ENCODE data around the gene SCAP. TPM values are rescaled to one million over a fixed set of nuclear protein-coding genes. Genes with fewer than 3 reads are reported as not detected.
"Not testable (repeated sequence)": the region's sequence is repeated elsewhere in the genome, so short reads cannot be mapped to it uniquely, and the experiment has no call there.

Gene SCAP
- total RNA-seq, 1 experiment from 2014 or later: 24.7 TPM

DNA sequence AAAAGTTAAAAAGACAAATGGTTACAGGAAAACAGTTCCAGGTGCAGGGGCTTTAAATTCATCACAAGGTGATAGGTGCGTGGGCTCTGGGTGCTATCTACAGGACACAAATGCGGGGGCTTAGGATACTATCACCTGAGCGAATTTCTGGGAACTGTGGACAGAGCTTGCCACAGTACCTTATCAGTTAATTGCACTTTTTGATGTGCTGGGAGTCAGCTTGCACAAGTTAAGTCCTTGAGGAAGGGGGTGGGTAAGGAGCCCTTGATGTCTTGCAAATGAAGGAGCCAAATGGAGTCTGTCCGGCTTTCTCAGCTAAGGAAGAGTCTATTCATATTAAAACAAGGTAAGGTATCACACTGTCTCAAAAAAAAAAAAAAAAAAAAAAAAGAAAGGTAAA lies 6.0 kb upstream of the SCAP start:
- not testable (repeated sequence) for DNase-seq (ENCODE audit: low spot score)

GRCh38 chr3:47480267-47480666 lies 4.5 kb upstream of the SCAP start:
- not testable (repeated sequence) for DNase-seq (ENCODE audit: low spot score)

DNA sequence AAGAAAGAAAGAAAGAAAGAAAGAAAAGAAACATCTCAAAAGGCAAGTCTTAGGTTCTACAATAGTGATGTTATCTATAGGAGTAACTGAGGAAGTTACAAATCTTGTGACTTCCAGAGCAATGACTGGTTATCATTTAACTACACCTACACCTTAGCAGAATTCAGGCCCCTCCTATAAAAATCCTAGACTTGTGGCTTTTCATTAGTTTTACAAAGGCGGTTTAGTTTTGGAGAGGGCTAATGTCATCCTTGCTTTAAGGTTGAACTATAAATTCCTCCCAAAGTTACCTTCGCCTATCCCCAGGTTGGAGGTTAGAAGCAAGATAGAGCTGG lies 4.1 kb upstream of the SCAP start:
- no peak for DNase-seq (ENCODE audit: low spot score)

- no peak for DNase-seq (ENCODE audit: low spot score)
These were observed 2.3 kb upstream of the SCAP start for GRCh38 chr3:47478022-47478421.

- no peak for DNase-seq (ENCODE audit: low spot score)
These were observed 981 bp upstream of the SCAP start for GRCh38 chr3:47476644-47477199.

- DNase-seq (ENCODE audit: low spot score): no peak
These were observed 537 bp upstream of the SCAP start for GRCh38 chr3:47476330-47476626.

DNA sequence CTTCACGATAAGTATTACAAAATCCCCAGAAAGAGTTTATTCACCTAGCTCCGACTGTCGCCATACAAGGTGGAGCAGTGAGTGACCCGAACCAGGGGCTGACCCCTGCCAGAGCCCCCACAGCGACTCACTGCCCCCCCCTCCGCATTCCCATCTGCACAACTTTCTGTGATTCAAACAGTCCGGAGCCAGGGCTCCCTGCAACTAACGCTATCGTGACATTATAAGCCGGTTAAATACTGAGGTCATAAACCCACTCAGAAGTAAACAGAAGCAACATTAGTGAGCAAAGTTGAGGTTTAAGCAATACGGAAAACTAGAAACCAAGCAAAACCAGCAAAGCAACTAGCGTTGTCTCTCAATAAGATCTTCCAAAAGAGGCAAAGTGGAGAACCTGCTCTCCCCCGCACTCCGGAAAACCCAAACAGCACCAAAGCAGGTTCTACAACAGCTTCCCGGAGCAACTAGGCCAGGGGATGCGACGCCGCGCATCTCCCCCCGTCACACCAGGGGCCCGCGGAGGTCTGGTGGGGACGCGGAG lies 642 bp downstream of the SCAP start:
- no peak for DNase-seq (ENCODE audit: low spot score)

GRCh38 chr3:47473391-47473790 lies 2.4 kb downstream of the SCAP start:
- DNase-seq (ENCODE audit: low spot score): no peak

GRCh38 chr3:47469616-47470015 lies 6.1 kb downstream of the SCAP start:
- no peak for DNase-seq (ENCODE audit: low spot score)

DNA sequence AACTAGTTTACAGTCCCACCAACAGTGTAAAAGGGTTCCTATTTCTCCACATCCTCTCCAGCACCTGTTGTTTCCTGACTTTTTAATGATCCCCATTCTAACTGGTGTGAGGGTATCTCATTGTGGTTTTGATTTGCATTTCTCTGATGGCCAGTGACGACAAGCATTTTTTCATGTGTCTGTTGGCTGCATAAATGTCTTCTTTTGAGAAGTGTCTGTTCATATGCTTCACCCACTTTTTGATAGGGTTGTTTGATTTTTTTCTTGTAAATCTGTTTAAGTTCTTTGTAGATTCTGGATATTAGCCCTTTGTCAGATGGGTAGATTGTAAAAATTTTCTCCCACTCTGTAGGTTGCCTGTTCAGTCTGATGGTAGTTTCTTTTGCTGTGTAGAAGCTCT lies 7.4 kb downstream of the SCAP start:
- not testable (repeated sequence) for DNase-seq (ENCODE audit: low spot score)

- DNase-seq (ENCODE audit: low spot score): no peak
These were observed 11.2 kb downstream of the SCAP start for GRCh38 chr3:47464588-47464987.

DNA sequence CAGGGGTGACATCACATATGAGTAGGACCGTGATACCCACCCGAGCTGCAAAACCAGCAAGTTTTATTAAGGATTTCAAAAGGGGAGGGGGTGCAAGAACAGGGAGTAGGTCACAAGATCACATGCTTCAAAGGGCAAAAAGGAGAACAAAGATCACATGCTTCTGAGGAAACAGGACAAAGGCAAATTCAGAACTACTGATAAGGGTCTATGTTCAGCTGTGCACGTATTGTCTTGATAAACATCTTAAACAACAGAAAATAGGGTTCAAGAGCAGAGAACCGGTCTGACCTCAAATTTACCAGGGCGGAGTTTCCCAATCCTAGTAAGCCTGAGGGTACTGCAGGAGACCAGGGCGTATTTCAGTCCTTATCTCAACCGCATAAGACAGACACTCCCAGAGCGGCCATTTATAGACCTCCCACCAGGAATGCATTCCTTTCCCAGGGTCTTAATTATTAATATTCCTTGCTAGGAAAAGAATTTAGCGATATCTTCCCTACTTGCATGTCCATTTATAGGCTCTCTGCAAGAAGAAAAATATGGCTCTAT lies 16.1 kb downstream of the SCAP start:
- DNase-seq (ENCODE audit: low spot score): not testable (repeated sequence)

- no peak for DNase-seq (ENCODE audit: low spot score)
These were observed 18.8 kb downstream of the SCAP start for GRCh38 chr3:47456984-47457383.

DNA sequence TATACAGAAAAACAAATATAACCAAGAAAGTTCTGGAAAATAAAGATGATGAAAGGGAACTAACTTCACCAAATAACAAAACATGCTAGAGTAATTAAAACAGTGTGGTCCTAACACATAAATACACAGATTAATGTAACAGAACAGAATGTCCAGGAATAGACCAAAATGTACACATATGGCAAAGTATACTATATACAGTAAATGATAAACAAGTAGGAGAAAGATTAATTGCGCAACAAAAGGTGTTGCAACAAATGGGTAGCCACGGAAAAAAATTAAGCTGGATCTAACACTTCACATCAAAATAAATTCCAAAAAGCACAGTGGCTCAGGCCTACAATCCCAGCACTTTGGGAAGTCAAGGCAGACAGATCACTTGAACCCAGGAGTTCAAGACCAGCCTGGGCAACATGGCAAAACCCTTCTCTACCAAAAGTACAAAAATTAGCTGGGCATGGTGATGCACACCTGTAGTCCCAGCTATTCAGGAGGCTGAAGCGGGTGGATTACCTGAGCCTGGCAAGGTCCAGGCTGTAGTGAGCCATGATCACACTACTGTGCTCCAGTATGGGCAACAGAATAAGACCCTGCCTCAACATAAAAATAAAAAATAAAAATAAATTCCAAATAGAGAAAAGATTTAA lies 19.8 kb downstream of the SCAP start:
- no peak for DNase-seq (ENCODE audit: low spot score)

GRCh38 chr3:47452453-47453215 lies 23.1 kb downstream of the SCAP start:
- DNase-seq (ENCODE audit: low spot score): no peak

DNA sequence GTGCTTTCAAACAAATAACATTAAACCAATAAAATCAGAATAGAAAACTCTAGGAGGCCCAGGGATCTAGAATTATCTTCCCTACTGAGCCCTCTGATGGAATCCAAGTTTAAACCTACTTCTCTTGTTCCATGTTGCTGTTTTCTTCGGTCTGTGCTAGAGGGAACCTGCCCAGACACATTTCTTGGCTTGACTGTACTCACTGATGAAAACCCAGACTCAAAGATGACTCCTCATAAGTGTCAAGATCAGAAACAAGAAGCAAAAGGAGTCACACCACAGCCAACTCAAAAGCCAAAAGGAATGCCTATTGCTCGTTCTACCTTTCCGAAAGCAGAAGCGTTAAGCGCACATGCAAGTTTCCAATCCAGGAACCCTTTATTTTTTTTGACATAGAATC lies 31.6 kb downstream of the SCAP start:
- no peak for DNase-seq (ENCODE audit: low spot score)

GRCh38 chr3:47443611-47443995 lies 32.1 kb downstream of the SCAP start:
- DNase-seq (ENCODE audit: low spot score): no peak

DNA sequence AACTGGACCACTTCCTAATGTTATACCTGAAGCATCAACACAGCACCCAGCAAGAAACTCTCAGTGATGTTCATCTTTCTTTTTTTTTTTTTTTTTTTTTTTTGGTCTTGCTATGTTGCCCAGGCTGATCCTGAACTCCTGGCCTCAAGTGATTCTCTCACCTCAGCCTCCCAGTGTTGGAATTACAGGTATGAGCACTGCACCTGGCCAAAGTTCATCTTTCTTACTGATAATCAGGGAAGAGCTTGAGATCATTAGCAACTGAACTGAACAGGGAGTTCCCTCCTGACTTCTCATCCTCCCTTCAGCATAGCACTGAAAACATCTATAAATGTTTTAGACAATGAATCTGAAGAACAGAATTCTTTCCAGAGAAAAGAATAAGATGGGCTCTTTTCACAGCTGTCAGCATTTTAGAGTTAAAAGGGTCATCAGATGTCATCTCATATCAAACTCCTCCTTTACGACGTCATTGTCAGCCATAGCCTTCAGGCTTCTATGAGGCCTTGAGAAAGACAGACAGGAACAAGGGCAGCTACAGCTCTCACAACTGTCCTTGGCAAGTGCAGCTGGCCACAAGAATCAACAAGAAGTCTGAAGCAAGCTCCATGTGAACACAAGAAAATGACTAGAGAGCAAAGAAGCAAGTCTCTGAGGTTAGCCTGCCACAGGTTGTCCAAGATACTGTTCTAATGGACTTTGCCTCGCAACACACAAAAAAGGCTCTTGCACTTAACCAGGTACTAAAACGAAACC lies 33.8 kb downstream of the SCAP start:
- DNase-seq (ENCODE audit: low spot score): no peak

DNA sequence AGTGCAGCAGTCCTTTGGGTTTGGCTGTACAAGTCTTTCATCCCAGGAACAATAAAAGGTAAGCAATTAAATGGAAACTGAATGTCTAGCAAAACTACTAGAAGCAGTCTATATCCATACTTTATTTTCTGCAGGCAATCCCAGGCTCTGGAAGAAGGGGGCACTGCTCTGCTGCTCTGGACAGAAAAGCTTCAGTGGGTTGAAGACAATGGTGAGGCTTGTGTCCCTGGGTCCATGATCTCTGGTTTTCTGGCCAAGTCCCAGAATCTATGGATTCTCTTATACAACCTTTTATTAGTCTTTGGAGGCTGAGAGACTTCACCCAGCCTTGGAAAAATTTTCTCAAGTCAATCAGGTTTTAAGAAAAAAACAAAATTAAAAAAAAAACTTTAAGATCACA lies 35.6 kb downstream of the SCAP start:
- DNase-seq (ENCODE audit: low spot score): no peak

DNA sequence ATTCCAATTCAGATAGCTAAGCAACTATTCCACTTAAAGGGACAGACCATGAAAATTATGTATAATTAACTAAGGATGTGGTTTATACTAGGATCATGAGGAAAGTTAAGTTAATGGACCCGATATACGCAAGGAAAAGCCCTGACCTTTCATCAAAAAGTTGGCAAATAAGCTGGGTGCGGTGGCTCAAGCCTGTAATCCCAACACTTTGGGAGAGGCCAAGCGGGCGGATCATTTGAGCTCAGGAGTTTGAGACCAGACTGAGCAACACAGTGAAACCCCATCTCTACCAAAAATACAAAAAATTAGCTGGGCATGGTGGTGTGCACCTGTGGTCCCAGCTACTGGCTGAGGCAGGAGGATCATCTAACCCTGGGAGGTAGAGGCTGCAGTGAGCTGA lies 39.6 kb downstream of the SCAP start:
- DNase-seq (ENCODE audit: low spot score): no peak

DNA sequence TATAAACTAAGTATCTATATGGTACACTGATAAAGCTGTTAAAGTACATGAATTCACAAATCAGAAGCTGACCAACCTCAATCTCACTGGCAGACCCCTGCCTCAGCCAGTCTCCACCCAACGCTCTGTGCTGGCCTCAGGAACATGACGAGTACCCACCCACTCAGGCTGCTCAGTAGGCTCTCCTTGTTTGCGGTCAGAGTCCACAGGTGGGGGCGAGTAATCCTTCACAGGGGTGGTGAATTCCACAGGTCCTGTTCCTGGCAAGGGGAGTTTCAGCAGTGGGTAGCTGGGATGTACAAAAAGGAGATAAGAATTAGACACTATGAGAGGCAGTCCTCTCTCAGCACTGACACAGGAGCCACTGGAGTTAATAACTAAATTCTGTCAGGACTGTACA lies 40.9 kb downstream of the SCAP start:
- no peak for DNase-seq (ENCODE audit: low spot score)

DNA sequence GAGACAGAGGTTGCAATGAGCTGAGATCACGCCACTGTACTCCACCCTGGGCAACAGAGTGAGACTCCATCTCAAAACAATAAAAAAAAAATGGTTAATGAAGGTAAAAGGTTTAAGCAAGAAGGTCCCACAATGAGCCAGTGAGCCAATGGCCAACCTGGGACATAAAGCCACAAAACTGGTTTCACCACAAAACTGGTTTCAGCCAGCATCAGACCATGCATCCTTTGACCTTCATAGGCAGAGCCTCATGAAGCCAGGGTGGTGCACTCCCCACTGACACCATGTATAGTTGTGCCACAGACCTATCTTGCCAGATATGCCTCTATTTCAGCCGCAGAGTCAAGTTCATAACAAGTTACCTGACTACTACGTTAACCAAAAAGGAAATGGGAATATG lies 41.9 kb downstream of the SCAP start:
- DNase-seq (ENCODE audit: low spot score): no peak
